Measurements from ENCODE around the gene ARHGEF2.

- TF ChIP-seq EZH2 (IDR thresholded peaks at IDR 0.05; ENCODE audit: low read length, missing control alignments) (no peak), CTCF (conservative IDR thresholded peaks at IDR 0.05 in 1 of 2, IDR thresholded peaks at IDR 0.05 in 1 of 2; ENCODE audit: low read depth in 1 of 2, low read length in 2 of 2) (no peak)
Measured at GRCh38 chr1:155899683-155900082, 78.7 kb downstream of the ARHGEF2 start.

Measured in fibroblast of lung (primary cell).